Smooth muscle cell (in vitro differentiated cells): ENCODE data around the gene NLGN4X. TPM values are rescaled to one million over a fixed set of nuclear protein-coding genes. Genes with fewer than 3 reads are reported as not detected.

Experiments used
- DNase-seq: peaks from one replicate; lab custom pipeline; 2025; ENCODE audit not compliant: unreplicated experiment; lab: John Stamatoyannopoulos, UW
- H2AFZ ChIP-seq: fragments of 200-600 bp; sonication (generic); 2 replicates; pipeline ENCODE4 v1.6.0; 2016; ENCODE audit warnings: antibody characterized with exemption, low read depth, mild to moderate bottlenecking
- H3F3A ChIP-seq: fragments of 200-600 bp; sonication (generic); 2 replicates; pipeline ENCODE4 v1.6.0; 2017; ENCODE audit warnings: antibody characterized with exemption, low read depth
- H3K27ac ChIP-seq: fragments of 200-600 bp; sonication (generic); 2 replicates; pipeline ENCODE4 v1.5.1; 2016; ENCODE audit warnings: low read depth, mild to moderate bottlenecking
- H3K27me3 ChIP-seq: fragments of 200-600 bp; sonication (generic); 2 replicates; pipeline ENCODE4 v1.6.1; 2016; ENCODE audit warnings: low read depth, mild to moderate bottlenecking
- H3K36me3 ChIP-seq: fragments of 200-600 bp; sonication (generic); 2 replicates; pipeline ENCODE4 v1.5.1; 2016; ENCODE audit warnings: low read depth
- H3K4me1 ChIP-seq: fragments of 200-600 bp; sonication (generic); 2 replicates; pipeline ENCODE4 v1.5.1; 2016; ENCODE audit warnings: low read depth
- H3K4me2 ChIP-seq: fragments of 200-600 bp; sonication (generic); 2 replicates; pipeline ENCODE4 v1.6.0; 2016; ENCODE audit warnings: mild to moderate bottlenecking
- H3K4me3 ChIP-seq: fragments of 200-600 bp; sonication (generic); 2 replicates; pipeline ENCODE4 v1.5.1; 2016; ENCODE audit warnings: mild to moderate bottlenecking
- H3K79me2 ChIP-seq: fragments of 200-600 bp; sonication (generic); 2 replicates; pipeline ENCODE4 v1.6.0; 2016; ENCODE audit warnings: low read depth, mild to moderate bottlenecking
- H3K9ac ChIP-seq: fragments of 200-600 bp; sonication (generic); 2 replicates; pipeline ENCODE4 v1.6.0; 2016; ENCODE audit warnings: low read depth
- H3K9me3 ChIP-seq: fragments of 200-600 bp; sonication (generic); replicated peaks from 2 replicates; pipeline ENCODE4 v1.5.1; 2016; ENCODE audit warnings: low read depth
- H4K20me1 ChIP-seq: fragments of 200-600 bp; sonication (generic); 2 replicates; pipeline ENCODE4 v1.6.0; 2016; ENCODE audit warnings: low read depth
- CTCF ChIP-seq: fragments of 200-600 bp; sonication (generic); IDR thresholded peaks from 2 replicates; pipeline ENCODE4 v1.5.1; 2017; ENCODE audit warnings: borderline replicate concordance, mild to moderate bottlenecking, antibody characterized with exemption; ENCODE audit not compliant: insufficient read depth, poor library complexity, severe bottlenecking
- WGBS: methylation state at CpG from one replicate; pipeline ENCODE4 v1.1.7; 2016; ENCODE audit warnings: low lambda C conversion rate; 5-methylcytosine and 5-hydroxymethylcytosine counted together
- polyA plus RNA-seq: library from polyadenylated mRNA; unstranded; fragments of >200 nt; fragmentation: Nextera tagmentation; extraction: Ambion mirVana; gene quantifications from 2 replicates; pipeline ENCODE4 v1.2.1, GENCODE V29; 2016
- total RNA-seq: library from RNA; depleted of rRNA; stranded (reverse); fragments of >200 nt; gene quantifications from 2 replicates; pipeline ENCODE4 v1.2.3, GENCODE V29; 2014

Gene NLGN4X
- total and polyA plus RNA-seq, 2 experiments from 2014 or later: 1.6 to 4.7 TPM

- peak overlapping the region; percentile 64 for H3K4me3 ChIP-seq
- H3K4me1 ChIP-seq: peaks cover 6% of the 10 kb centered on the region
- H4K20me1 ChIP-seq: no peaks in the 10 kb centered on the region
- peak overlapping the region; percentile 79 for H2AFZ ChIP-seq
- no peak overlapping the region for H3K9ac ChIP-seq
- no peak for TF ChIP-seq CTCF
- 36% methylated on average over 49 of the region's 65 CpGs for WGBS
- H3K4me2 ChIP-seq: peak overlapping the region; percentile 83
- no peaks in the 10 kb centered on the region for H3K36me3 ChIP-seq
- H3K9me3 ChIP-seq: no peaks in the 10 kb centered on the region
- DNase-seq: no peak
- peaks cover 9% of the 10 kb centered on the region for H3K27me3 ChIP-seq
- H3K79me2 ChIP-seq: no peaks in the 10 kb centered on the region
- no peaks in the 10 kb centered on the region for H3F3A ChIP-seq
- no peak overlapping the region for H3K27ac ChIP-seq
These were observed 1.8 kb downstream of the NLGN4X start for GRCh38 chrX:6226596-6227452.

- TF ChIP-seq CTCF: no peak
- Histone ChIP-seq H3K4me3 (peak overlapping the region; percentile 64), H3K79me2 (no peaks in the 10 kb centered on the region), H3K27me3 (peaks cover 9% of the 10 kb centered on the region), H3K27ac (no peak overlapping the region), H2AFZ (peak overlapping the region; percentile 79), H3K9me3 (no peaks in the 10 kb centered on the region), H4K20me1 (no peaks in the 10 kb centered on the region), H3F3A (no peaks in the 10 kb centered on the region), H3K36me3 (no peaks in the 10 kb centered on the region), H3K4me1 (peaks cover 6% of the 10 kb centered on the region), H3K4me2 (peak overlapping the region; percentile 83), H3K9ac (no peak overlapping the region)
- WGBS: 48% methylated on average over 46 of the region's 46 CpGs
- DNase-seq: no peak
These were observed 2.6 kb downstream of the NLGN4X start for GRCh38 chrX:6225911-6226595.

GRCh38 chrX:6225288-6225910, 3.3 kb downstream of the NLGN4X start:
- no peak for DNase-seq
- TF ChIP-seq CTCF: no peak
- H3K79me2 ChIP-seq: no peaks in the 10 kb centered on the region
- H4K20me1 ChIP-seq: no peaks in the 10 kb centered on the region
- no peak overlapping the region for H2AFZ ChIP-seq
- H3K36me3 ChIP-seq: no peaks in the 10 kb centered on the region
- peak overlapping the region; percentile 64 for H3K4me3 ChIP-seq
- peak overlapping the region; percentile 83 for H3K4me2 ChIP-seq
- H3K27me3 ChIP-seq: peaks cover 9% of the 10 kb centered on the region
- peaks cover 6% of the 10 kb centered on the region for H3K4me1 ChIP-seq
- 43% methylated on average over 17 of the region's 17 CpGs for WGBS
- no peak overlapping the region for H3K9ac ChIP-seq
- no peaks in the 10 kb centered on the region for H3F3A ChIP-seq
- no peaks in the 10 kb centered on the region for H3K9me3 ChIP-seq
- H3K27ac ChIP-seq: no peak overlapping the region
